ENCODE measurements around the gene SPEN.

Gene SPEN

DNA sequence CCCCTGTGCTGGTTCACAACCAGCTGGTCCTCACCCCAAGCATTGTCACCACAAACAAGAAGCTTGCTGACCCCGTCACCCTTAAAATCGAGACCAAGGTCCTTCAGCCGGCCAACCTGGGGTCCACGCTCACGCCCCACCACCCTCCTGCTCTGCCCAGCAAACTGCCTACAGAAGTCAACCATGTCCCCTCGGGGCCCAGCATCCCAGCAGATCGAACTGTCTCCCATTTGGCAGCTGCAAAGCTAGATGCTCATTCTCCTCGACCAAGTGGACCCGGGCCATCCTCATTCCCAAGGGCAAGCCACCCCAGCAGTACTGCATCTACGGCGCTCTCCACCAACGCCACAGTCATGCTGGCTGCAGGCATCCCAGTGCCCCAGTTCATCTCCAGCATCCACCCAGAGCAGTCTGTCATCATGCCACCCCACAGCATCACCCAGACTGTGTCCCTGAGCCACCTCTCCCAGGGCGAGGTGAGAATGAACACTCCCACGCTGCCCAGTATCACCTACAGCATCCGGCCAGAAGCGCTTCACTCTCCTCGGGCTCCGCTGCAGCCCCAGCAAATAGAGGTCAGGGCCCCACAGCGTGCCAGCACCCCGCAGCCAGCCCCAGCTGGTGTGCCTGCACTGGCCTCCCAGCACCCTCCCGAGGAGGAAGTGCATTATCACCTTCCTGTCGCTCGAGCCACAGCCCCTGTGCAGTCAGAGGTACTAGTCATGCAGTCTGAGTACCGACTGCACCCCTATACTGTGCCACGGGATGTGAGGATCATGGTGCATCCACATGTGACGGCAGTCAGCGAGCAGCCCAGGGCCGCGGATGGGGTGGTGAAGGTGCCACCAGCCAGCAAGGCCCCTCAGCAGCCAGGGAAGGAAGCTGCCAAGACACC, 87.8 kb downstream of the SPEN start:
- DNase-seq (ENCODE audit: low spot score), result no peak

DNA sequence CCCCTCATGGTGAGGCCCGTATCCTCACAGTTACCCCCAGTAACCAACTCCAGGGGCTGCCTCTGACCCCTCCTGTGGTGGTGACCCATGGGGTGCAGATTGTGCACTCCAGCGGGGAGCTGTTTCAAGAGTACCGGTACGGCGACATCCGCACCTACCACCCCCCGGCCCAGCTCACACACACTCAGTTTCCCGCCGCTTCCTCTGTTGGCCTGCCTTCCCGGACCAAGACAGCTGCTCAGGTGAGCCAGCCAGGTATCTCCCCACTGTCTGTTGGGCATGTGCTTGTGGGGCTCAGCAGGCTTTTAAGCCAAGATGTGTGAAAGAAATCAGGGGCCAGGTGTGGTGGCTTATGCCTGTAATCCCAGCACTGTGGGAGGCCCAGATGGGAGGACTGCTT, 88.5 kb downstream of the SPEN start:
- no peak for DNase-seq (ENCODE audit: low spot score)

- DNase-seq (ENCODE audit: low spot score), result no peak
Measured at GRCh38 chr1:15937146-15937545, 89.6 kb downstream of the SPEN start.

GRCh38 chr1:15937706-15938168, 90.2 kb downstream of the SPEN start:
- no peak for DNase-seq (ENCODE audit: low spot score)

DNA sequence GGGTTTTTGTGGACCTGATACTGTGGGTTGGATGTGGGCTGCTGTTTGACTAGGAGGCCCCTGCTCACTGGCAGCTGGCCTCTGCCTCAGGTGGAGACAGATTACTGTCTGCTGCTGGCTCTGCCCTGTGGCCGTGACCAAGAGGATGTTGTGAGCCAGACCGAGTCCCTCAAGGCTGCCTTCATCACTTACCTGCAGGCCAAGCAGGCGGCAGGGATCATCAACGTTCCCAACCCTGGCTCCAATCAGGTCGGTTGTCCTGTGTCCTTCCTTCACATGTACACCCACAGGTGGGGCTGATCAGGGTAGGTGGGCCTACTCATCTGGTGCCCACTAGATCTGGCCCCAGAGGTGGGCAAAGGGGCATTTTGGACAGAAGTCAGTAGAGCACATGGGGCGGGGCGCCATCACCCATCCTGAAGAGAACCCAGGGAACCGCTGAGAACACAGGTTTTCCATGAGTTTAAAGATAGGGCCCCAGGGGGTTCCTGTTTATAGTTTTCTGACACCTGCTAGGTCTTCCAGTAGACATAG, 91.2 kb downstream of the SPEN start:
- no peak for DNase-seq (ENCODE audit: low spot score)

DNA sequence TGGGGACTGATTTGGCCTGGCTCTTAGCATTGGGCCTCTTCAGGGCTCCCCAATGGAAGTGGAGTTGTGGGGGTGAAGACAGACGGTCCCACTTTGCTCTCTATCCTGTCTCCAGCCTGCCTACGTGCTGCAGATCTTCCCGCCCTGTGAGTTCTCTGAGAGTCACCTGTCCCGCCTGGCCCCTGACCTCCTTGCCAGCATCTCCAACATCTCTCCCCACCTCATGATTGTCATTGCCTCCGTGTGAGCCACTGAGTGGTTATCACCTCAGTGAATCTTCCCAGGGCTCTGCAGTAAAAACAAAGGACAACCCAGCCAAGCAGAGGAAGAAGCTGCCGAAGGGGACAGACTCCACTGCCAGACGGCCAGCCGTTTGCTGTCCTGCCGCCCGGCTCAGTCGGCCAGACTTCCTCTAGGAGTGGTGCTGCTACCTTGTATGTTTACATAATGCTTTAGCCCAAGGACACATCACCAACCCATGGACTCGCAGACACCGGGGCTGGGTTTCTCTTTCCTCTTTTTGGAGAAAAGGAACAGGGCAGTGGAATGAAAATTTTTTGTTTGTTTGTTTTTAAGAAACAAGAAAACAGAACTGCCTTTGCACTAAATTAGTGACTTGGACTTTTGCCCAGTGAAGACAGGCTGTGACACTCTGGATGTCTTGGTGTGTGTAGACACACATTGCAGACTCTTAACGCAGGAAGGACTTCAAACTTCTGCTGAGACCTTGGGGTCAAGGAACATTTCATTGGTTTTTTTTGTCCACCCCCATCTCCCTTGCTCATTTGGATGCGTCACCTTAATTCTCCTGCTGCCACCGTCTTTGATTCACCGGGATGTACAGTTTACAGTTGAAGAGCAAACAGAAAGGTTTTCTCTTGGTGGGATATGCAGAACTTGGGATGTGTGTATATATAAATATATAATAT, 91.9 kb downstream of the SPEN start:
- DNase-seq (ENCODE audit: low spot score), result peak; percentile 75

DNA sequence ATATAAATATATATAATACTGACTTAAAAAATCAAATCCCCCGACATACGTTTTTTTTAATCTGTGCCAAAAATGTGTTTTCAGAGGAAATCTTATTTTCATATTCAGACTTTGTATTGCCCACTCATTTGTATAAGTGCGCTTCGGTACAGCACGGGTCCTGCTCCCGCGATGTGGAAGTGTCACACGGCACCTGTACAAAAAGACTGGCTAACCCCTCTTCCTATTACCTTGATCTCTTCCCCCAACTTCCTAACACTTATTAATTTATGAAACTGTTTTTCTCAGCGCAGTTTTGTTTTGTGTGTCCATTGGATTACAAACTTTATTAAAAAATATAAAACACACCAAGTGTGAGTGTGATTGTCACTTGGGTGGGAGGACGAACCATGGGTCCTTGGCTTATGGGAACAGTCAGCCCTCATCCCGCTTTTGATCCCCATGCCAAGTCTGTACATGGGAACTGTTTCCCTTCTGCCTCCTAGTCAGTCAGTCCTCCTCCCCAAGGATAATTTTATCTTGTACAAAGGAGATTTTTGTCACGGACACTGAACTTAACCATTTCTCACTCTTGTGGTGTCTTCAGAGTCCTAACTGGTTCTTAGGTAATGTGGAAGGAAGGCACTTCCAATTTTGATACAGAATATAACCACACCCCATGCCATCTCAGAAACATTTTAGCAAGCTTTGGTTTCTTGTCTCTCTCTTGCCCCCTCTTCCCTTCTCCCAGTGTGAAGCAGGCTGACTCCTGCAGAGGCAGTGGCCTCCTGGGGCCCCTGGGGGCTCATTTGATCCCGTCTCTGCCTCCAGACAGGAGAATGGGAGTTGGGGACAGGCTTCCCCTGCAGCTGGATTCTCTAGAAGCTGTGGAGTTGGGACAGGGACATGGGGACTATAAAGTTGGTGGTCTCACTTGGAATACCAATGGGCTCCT, 92.9 kb downstream of the SPEN start:
- DNase-seq (ENCODE audit: low spot score), result no peak

DNA sequence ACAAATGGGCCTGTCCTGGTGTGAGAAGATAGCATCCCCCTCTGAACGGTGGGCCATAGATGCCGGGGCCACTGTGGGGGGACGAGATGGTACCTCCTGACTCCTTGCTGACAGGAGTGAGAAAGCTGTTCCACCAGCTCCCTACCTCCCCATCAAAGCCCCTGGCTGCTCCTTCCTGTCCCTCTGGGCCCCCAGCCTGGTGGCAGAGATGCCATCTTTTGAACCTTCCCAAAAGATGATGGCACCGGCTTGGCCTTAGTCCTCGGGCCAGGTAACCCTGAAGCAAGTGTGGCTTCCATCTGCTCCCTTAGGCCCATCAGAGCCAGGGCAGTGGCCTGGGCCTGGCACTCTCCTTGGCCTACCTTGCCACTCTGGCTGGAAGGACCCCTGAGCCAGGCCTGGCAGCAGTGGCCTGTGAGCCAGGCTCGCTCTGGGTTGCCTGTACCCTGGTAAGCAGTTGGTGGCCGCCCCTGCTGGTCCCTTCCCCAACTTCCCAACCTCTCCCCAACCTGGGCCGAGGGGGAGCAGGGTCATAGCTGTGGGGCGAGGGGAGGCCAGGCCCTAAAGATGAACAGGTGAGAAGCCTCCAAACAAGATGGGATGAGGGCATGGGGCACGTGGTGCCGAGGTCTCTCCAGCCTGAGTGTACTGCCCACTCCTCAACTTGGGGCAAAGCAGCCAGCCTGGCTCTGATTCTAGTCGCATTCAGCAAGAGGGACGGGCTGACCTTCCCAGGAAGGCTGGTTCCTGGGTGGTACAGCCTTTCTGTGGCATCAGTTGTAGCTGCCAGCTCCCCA, 93.7 kb downstream of the SPEN start:
- no peak for DNase-seq (ENCODE audit: low spot score)

DNA sequence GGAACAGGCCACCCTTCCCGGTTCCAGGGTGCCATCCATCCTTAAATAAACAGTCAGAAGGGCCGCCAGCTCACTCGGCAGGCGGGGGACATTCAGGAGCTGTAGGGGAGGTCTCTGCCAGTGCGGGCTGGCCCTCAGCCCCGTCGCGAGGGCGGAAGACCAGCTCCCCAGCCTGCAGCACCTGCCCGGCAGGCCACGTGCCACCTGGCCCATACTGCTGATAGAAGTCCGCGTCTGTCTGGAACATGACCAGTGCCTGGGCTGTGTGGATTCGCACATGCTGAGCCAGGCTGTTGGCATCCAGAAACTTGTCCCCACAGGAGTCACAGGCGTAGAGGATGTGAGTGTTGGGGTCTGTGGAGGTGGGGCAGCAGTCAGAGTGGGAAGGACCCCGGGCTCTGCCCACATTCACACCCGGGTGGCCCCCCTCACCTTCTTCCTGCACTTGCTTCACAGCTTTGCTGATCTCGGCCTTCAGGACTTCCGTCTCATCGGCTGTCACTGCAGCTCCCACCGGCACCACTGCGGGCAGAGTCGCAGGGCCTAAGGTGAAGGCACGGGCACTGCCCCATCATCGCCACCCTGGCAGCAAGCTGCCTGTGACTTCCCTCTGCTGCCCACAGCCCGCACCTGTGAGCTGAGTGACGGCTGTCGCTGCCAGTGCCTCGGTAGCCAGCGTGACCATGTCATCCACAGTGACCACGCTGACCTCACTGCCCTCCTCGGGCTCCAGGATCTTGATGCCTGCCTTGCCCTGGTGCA, 94.6 kb downstream of the SPEN start:
- no peak for DNase-seq (ENCODE audit: low spot score)

GRCh38 chr1:15942661-15943327, 95.3 kb downstream of the SPEN start:
- no peak for DNase-seq (ENCODE audit: low spot score)

- no peak for DNase-seq (ENCODE audit: low spot score)
Measured at GRCh38 chr1:15943328-15943991, 96.0 kb downstream of the SPEN start.

DNA sequence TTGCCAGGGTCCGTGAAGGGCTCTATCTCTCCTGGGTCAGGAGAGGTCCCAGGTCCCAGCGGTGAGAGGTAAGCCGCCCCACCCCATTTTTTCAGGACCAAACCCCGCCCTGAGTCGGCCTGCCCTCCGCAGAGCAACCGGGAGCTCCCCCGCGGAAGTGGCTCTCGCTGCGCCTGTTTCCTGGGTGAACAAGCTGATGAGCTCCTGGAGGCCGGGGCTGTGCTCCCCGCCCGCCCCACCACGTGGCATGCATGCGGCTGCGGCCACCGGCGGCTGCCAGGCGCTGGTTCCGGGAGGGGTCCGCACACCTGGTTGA, 96.4 kb downstream of the SPEN start:
- no peak for DNase-seq (ENCODE audit: low spot score)

GRCh38 chr1:15944308-15945010, 97.0 kb downstream of the SPEN start:
- no peak for DNase-seq (ENCODE audit: low spot score)

DNA sequence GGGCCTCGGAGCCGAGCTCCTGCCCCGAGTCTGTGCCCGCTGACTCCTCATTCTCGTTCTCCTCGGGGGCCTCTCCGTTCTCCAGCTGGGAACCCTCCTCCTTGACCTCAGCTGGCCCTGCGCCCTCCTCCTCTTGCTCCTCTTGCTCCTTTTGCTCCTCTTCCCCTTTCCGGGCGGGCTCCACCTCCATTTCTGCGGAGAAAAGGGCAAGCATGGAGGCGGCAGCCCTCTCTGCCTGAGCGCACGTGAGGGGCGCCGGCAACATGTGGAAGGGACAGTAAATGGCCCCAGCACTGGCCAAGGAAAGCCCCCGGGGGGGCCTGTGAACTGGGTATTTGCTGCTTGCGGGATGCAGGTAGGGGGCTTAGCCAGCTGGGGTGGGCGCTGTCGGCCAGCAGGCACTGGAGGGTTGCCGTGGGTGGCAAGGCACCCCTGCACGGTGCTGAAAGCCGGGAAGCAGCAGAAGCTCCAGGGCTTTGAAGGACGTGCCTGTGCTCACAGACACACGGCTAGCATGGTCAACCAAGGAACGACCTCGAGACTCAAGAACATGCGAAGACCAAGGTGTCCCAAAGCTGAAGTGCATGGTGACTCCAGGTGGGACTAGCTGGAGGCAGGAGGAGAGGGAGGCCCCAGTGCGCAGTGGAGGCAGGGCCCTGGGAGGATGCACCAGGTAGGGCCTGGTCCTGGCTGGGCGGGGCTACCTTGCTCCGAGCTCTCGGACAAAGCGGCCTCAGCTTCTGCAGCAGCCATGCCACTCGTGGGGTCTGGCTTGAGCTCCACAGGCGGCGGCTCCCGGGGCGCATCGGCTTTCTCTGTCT, 97.7 kb downstream of the SPEN start:
- DNase-seq (ENCODE audit: low spot score), result no peak

DNA sequence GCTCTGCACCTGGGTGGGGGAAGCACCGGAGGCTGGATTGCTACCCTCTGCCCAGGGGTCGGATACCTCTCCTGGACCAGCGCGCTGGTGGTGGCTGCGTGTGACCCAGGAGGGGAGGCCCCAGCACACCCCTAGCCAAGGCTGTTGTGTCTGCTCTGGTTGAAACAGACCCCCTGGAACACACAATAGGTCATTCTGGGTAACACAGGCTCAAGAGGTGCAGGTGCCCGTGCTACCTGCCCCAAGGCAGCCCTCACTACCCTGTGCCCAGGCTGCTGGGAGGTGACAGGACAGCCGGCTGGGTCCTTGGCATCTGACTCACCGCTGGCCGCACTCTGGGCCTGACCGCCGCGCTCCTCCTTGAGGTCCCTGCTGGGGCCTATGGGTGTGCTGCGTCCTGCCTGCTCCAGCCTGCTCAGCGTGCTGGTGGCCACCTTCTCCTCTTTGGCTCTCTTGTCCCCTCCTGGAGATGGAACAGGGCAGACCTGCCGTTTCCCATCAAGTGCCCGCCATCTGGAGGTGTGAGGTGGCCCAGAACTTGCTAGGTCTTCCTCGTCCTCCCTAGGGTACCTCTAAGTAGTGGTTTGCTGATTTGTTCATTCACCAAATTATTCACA, 98.4 kb downstream of the SPEN start:
- DNase-seq (ENCODE audit: low spot score), result no peak

GRCh38 chr1:15946571-15947381, 99.3 kb downstream of the SPEN start:
- no peak for DNase-seq (ENCODE audit: low spot score)

Data from hepatic stellate cell (primary cell).